ENCODE results near the gene TCF12.

The TCF12 gene

DNA sequence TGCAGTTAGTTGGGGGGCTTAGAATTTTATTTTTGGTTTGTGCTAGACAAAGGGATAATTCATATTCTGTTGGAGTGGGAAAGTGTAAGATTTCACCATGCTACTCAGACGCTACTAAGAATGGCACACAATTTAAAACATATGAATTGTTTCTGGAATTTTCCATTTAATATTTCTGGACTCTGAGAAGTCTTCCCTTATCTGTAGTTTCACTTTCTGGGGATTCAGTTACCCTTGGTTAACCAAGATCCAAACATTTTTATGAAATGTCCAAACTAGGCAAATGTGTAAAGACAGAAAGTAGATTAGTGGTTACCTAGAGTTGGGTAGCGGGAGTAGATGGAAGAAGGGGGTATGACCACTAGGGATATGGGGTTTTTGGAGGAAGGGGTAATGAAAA, 53.1 kb downstream of the TCF12 start:
- TF ChIP-seq, protein P1, sequence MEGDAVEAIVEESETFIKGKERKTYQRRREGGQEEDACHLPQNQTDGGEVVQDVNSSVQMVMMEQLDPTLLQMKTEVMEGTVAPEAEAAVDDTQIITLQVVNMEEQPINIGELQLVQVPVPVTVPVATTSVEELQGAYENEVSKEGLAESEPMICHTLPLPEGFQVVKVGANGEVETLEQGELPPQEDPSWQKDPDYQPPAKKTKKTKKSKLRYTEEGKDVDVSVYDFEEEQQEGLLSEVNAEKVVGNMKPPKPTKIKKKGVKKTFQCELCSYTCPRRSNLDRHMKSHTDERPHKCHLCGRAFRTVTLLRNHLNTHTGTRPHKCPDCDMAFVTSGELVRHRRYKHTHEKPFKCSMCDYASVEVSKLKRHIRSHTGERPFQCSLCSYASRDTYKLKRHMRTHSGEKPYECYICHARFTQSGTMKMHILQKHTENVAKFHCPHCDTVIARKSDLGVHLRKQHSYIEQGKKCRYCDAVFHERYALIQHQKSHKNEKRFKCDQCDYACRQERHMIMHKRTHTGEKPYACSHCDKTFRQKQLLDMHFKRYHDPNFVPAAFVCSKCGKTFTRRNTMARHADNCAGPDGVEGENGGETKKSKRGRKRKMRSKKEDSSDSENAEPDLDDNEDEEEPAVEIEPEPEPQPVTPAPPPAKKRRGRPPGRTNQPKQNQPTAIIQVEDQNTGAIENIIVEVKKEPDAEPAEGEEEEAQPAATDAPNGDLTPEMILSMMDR (IDR thresholded peaks at IDR 0.05; ENCODE audit: low read length): no peak
- no peak for TF ChIP-seq EZH2 (IDR thresholded peaks at IDR 0.05; ENCODE audit: borderline replicate concordance, low read length)
- H4K20me1 ChIP-seq (ENCODE audit: insufficient read depth, low read length): no peaks in the 10 kb centered on the region
- peaks cover 94% of the 10 kb centered on the region for H3K79me2 ChIP-seq (ENCODE audit: insufficient read depth, low read length)

DNA sequence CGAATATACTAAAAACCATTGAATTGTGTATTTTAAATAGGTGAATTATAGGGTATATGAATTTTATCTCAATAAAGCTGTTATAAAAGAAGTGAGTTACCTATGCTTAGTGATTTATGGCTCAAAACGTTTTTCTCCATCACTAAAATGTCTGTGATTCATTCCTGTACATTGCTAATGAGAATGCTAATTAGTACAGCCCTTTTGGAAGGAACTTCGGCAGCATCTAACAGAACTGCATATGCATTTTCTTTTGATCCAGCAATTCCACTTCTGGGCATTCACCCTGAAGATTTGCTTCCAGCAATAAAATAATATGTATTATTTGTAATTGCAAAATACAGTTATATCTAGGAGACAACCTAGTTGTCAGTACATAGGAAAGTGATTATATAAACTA, 53.6 kb downstream of the TCF12 start:
- Histone ChIP-seq H3K27me3 (ENCODE audit: insufficient read depth, low read length) (no peaks in the 10 kb centered on the region), H3F3A (ENCODE audit: insufficient read depth, low read length) (0 out of 2 replicates have a peak, but pooled peaks cover 2% of the 10 kb centered on the region), H2AFZ (ENCODE audit: low read length) (no peak overlapping the region), H3K27ac (ENCODE audit: low read depth, low read length, poor library complexity, severe bottlenecking) (no peak overlapping the region), H3K4me2 (ENCODE audit: low read length) (no peak overlapping the region), H3K9ac (ENCODE audit: low read length) (no peak overlapping the region), H3K79me2 (ENCODE audit: insufficient read depth, low read length) (peaks cover 94% of the 10 kb centered on the region), H3K4me1 (ENCODE audit: insufficient read depth, low read length, severe bottlenecking) (no peaks in the 10 kb centered on the region), H4K20me1 (ENCODE audit: insufficient read depth, low read length) (no peaks in the 10 kb centered on the region), H3K9me3 (ENCODE audit: low read length) (no peaks in the 10 kb centered on the region), H3K9me2 (ENCODE audit: low read depth, low read length) (no peaks in the 10 kb centered on the region), H3K4me3 (ENCODE audit: low read depth, low read length, poor library complexity, severe bottlenecking) (no peak overlapping the region), H3K36me3 (ENCODE audit: insufficient read depth, low read length) (no peaks in the 10 kb centered on the region; the same call in 1 of the 2 replicates)
- TF ChIP-seq, protein P1 (IDR thresholded peaks at IDR 0.05; ENCODE audit: low read length): no peak
- TF ChIP-seq EZH2 (IDR thresholded peaks at IDR 0.05; ENCODE audit: borderline replicate concordance, low read length): no peak

More for the DNA sequence above, 53.1 kb downstream of the TCF12 start:
- Histone ChIP-seq H3F3A (ENCODE audit: insufficient read depth, low read length) (0 out of 2 replicates have a peak, but pooled peaks cover 2% of the 10 kb centered on the region), H3K36me3 (ENCODE audit: insufficient read depth, low read length) (no peaks in the 10 kb centered on the region), H3K4me2 (ENCODE audit: low read length) (no peak overlapping the region), H3K4me3 (ENCODE audit: low read depth, low read length, poor library complexity, severe bottlenecking) (no peak overlapping the region), H3K27ac (ENCODE audit: low read depth, low read length, poor library complexity, severe bottlenecking) (no peak overlapping the region), H3K27me3 (ENCODE audit: insufficient read depth, low read length) (no peaks in the 10 kb centered on the region), H3K4me1 (ENCODE audit: insufficient read depth, low read length, severe bottlenecking) (no peaks in the 10 kb centered on the region), H3K9me2 (ENCODE audit: low read depth, low read length) (no peaks in the 10 kb centered on the region), H3K9me3 (ENCODE audit: low read length) (no peaks in the 10 kb centered on the region), H2AFZ (ENCODE audit: low read length) (no peak overlapping the region), H3K9ac (ENCODE audit: low read length) (no peak overlapping the region)

DNA sequence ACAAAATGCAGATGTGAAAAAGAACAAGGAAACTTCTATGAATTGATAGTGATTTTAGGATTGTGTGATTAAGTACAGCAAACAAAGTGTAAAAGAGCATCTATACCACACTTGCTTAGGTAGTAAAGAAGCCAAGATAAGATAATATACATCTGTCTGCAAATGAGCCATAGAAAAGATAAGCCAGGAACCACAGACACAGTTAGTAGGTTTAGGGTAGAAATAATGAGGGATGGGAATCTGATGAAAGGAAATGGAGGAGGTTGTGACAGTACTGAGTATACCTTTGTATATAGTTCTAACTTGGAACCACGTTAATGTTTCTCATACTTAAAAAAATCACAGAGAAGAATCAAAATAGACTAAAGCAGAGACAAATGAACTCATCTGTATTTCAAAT, 54.0 kb downstream of the TCF12 start:
- H3K4me3 ChIP-seq (ENCODE audit: low read depth, low read length, poor library complexity, severe bottlenecking): no peak overlapping the region
- H2AFZ ChIP-seq (ENCODE audit: low read length): no peak overlapping the region

More for the DNA sequence above, 54.0 kb downstream of the TCF12 start:
- H3K27me3 ChIP-seq (ENCODE audit: insufficient read depth, low read length): no peaks in the 10 kb centered on the region
- no peaks in the 10 kb centered on the region for H3K9me2 ChIP-seq (ENCODE audit: low read depth, low read length)
- H3K27ac ChIP-seq (ENCODE audit: low read depth, low read length, poor library complexity, severe bottlenecking): no peak overlapping the region
- H3K9ac ChIP-seq (ENCODE audit: low read length): no peak overlapping the region
- no peak for TF ChIP-seq EZH2 (IDR thresholded peaks at IDR 0.05; ENCODE audit: borderline replicate concordance, low read length)
- TF ChIP-seq, protein P1 (IDR thresholded peaks at IDR 0.05; ENCODE audit: low read length): no peak
- H3K4me2 ChIP-seq (ENCODE audit: low read length): no peak overlapping the region
- H3K9me3 ChIP-seq (ENCODE audit: low read length): no peaks in the 10 kb centered on the region
- H3K79me2 ChIP-seq (ENCODE audit: insufficient read depth, low read length): peaks cover 94% of the 10 kb centered on the region
- H3K36me3 ChIP-seq (ENCODE audit: insufficient read depth, low read length): no peaks in the 10 kb centered on the region; the same call in 1 of the 2 replicates
- H4K20me1 ChIP-seq (ENCODE audit: insufficient read depth, low read length): no peaks in the 10 kb centered on the region
- 0 out of 2 replicates have a peak, but pooled peaks cover 2% of the 10 kb centered on the region for H3F3A ChIP-seq (ENCODE audit: insufficient read depth, low read length)
- no peaks in the 10 kb centered on the region for H3K4me1 ChIP-seq (ENCODE audit: insufficient read depth, low read length, severe bottlenecking)
